Aortic smooth muscle cell (primary cell): Measurements from ENCODE around the gene SHANK2. TPM values are rescaled to one million over a fixed set of nuclear protein-coding genes. Genes with fewer than 3 reads are reported as not detected.

Source experiments
- total RNA-seq: library from RNA; depleted of rRNA; stranded (reverse); fragments of >200 nt; gene quantifications from 2 replicates; pipeline ENCODE4 v1.2.3, GENCODE V29; 2014

Gene SHANK2
- 1.6 and 2.6 TPM in 2 replicates for total RNA-seq

GRCh38 chr11:71252269-71252769 lies at the start of gene SHANK2:
Gene SHANK2, minus strand, starts transcription at chr11:71252577. Its CDS starts 105,251 bp downstream, at chr11:71147326.

Other genes starting within 250 kb of the SHANK2 start
- gene DHCR7, start 195.8 kb upstream of the SHANK2 start, total RNA-seq: 42.4 and 50.5 TPM in 2 replicates
- 57.0 and 60.9 TPM in 2 replicates for gene NADSYN1, start 200.6 kb upstream of the SHANK2 start, total RNA-seq